SU-DHL-6 (cell line): ENCODE results near the gene CCDC60.

ENCODE experiments used
- H2AFZ ChIP-seq: fragments of 200-600 bp; sonication (generic); 2 replicates; pipeline ENCODE4 v1.6.1; 2014; ENCODE audit warnings: low read depth, mild to moderate bottlenecking, moderate library complexity, mixed read lengths, antibody characterized with exemption, low read length; ENCODE audit not compliant: severe bottlenecking
- H3F3A ChIP-seq: fragments of 200-600 bp; shearing (Covaris generic); 2 replicates; pipeline ENCODE4 v1.6.0; 2016; ENCODE audit warnings: antibody characterized with exemption, mild to moderate bottlenecking; ENCODE audit not compliant: insufficient read depth
- H3K27ac ChIP-seq: fragments of 200-600 bp; sonication (generic); 2 replicates; pipeline ENCODE4 v1.5.1; 2016; ENCODE audit warnings: low read depth, mild to moderate bottlenecking, low read length, moderate library complexity, mixed read lengths
- H3K27me3 ChIP-seq: fragments of 200-600 bp; sonication (generic), shearing (Covaris generic); 2 replicates; pipeline ENCODE4 v1.6.0; 2014; ENCODE audit warnings: mild to moderate bottlenecking, low read length
- H3K36me3 ChIP-seq: fragments of 200-600 bp; sonication (generic); 2 replicates; pipeline ENCODE4 v1.6.1; 2014; ENCODE audit warnings: mild to moderate bottlenecking, low read length, mixed read lengths
- H3K4me2 ChIP-seq: fragments of 300-600, 200-600 bp; shearing (Covaris generic), sonication (generic); 2 replicates; pipeline ENCODE4 v1.6.0; 2014; ENCODE audit warnings: low read length, low read depth, mild to moderate bottlenecking; ENCODE audit not compliant: poor library complexity, severe bottlenecking
- H3K4me3 ChIP-seq: fragments of 200-600 bp; sonication (generic); 2 replicates; pipeline ENCODE4 v1.5.1; 2014; ENCODE audit warnings: antibody characterized with exemption, low read length, mild to moderate bottlenecking, mixed read lengths; ENCODE audit not compliant: insufficient read depth, poor library complexity, severe bottlenecking
- H3K79me2 ChIP-seq: fragments of 200-600 bp; sonication (generic); 2 replicates; pipeline ENCODE4 v1.6.1; 2014; ENCODE audit warnings: mild to moderate bottlenecking, low read length, moderate library complexity; ENCODE audit not compliant: insufficient read depth
- H3K9ac ChIP-seq: fragments of 200-600 bp; sonication (generic); 2 replicates; pipeline ENCODE4 v1.7.0; 2014; ENCODE audit warnings: mild to moderate bottlenecking, low read length
- H3K9me2 ChIP-seq: fragments of 200-600 bp; sonication (generic); replicated peaks from 2 replicates; pipeline ENCODE4 v1.6.1; 2014; ENCODE audit warnings: low read length; ENCODE audit not compliant: insufficient read depth
- H3K9me3 ChIP-seq: fragments of 200-600 bp; sonication (generic); 2 replicates; pipeline ENCODE4 v1.6.1; 2014; ENCODE audit warnings: low read length, mixed read lengths; ENCODE audit not compliant: insufficient read depth
- H4K20me1 ChIP-seq: fragments of 200-600 bp; sonication (generic); 2 replicates; pipeline ENCODE4 v1.6.1; 2014; ENCODE audit warnings: low read depth, mild to moderate bottlenecking, antibody characterized with exemption, low read length, moderate library complexity, mixed read lengths
- CTCF ChIP-seq: fragments of 200-600 bp; sonication (generic); IDR thresholded peaks from one replicate; pipeline ENCODE4 v1.5.1; 2017; ENCODE audit warnings: antibody characterized with exemption, mild to moderate bottlenecking, low read length, moderate library complexity; ENCODE audit not compliant: insufficient read depth, poor library complexity, severe bottlenecking
- EZH2phosphoT487 ChIP-seq: fragments of 200-600 bp; sonication (generic), shearing (Covaris generic); conservative IDR thresholded peaks from 2 replicates; pipeline ENCODE4 v1.6.1; 2018; ENCODE audit warnings: mild to moderate bottlenecking, antibody characterized with exemption, low read length, moderate library complexity, mixed read lengths

The CCDC60 gene

GRCh38 chr12:119501052-119501451 is 166.5 kb downstream of the CCDC60 start:
- H3K4me3 ChIP-seq = no peak overlapping the region
- no peaks in the 10 kb centered on the region for H3K79me2 ChIP-seq
- H3K9ac ChIP-seq = no peak overlapping the region
- no peak overlapping the region for H3K27ac ChIP-seq
- no peaks in the 10 kb centered on the region for H3K36me3 ChIP-seq
- no peaks in the 10 kb centered on the region for H3K27me3 ChIP-seq
- TF ChIP-seq CTCF = no peak
- no peak for TF ChIP-seq EZH2phosphoT487
- no peaks in the 10 kb centered on the region for H3K9me3 ChIP-seq
- H3K9me2 ChIP-seq = no peaks in the 10 kb centered on the region
- no peak overlapping the region for H3K4me2 ChIP-seq
- H2AFZ ChIP-seq = no peak overlapping the region
- H3F3A ChIP-seq = no peaks in the 10 kb centered on the region
- no peaks in the 10 kb centered on the region for H4K20me1 ChIP-seq

GRCh38 chr12:119505001-119505400 is 170.5 kb downstream of the CCDC60 start:
- Histone ChIP-seq H2AFZ (no peak overlapping the region), H3K79me2 (no peaks in the 10 kb centered on the region), H3K9ac (no peak overlapping the region), H3K27me3 (no peaks in the 10 kb centered on the region), H3K4me3 (no peak overlapping the region), H3F3A (no peaks in the 10 kb centered on the region), H3K36me3 (no peaks in the 10 kb centered on the region), H3K4me2 (no peak overlapping the region), H3K9me3 (no peaks in the 10 kb centered on the region), H4K20me1 (no peaks in the 10 kb centered on the region), H3K9me2 (no peaks in the 10 kb centered on the region), H3K27ac (no peak overlapping the region)
- TF ChIP-seq EZH2phosphoT487 (no peak), CTCF (no peak)

DNA sequence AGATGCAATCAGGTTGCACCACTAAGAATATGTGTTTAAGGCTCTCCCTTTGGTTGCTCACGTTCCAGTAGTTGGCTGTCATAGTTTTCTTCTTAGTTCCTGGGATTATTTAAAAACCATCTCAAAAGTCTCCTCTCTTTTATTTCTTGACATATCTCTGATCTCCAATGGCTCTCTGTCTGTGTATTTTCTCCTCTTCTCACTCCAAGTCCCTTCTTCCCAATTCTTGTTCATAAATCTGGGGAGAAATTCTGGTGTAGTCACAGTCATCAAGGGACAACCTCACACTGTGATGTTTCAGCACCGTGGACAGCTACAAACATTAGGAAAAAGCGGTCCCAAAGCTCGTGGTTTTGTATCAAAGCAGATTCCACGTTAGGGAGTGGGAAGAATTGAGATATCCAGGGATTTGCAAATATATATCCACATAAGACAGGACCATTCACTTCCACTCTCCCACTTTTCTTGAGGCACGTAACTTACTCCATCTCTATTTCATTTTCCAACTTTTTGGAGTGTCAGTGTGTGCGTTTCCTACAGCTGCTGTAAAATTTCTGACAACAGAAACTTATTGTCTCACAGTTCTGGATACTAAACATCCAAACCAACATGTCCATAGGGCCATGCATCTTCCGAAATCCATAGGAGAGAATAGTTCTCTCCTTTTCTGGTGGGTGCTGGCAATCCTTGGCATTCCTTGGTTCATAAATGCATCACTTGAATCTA is 178.4 kb downstream of the CCDC60 start:
- H4K20me1 ChIP-seq = no peaks in the 10 kb centered on the region

More for the DNA sequence above, 178.4 kb downstream of the CCDC60 start:
- H3K4me2 ChIP-seq = no peak overlapping the region
- H3K9ac ChIP-seq = no peak overlapping the region
- TF ChIP-seq EZH2phosphoT487 (no peak), CTCF (no peak)
- no peak overlapping the region for H3K27ac ChIP-seq
- H3K27me3 ChIP-seq = no peaks in the 10 kb centered on the region
- no peaks in the 10 kb centered on the region for H3K36me3 ChIP-seq
- no peaks in the 10 kb centered on the region for H3K79me2 ChIP-seq
- no peak overlapping the region for H2AFZ ChIP-seq
- H3K9me2 ChIP-seq = no peaks in the 10 kb centered on the region
- no peaks in the 10 kb centered on the region for H3F3A ChIP-seq
- no peak overlapping the region for H3K4me3 ChIP-seq
- no peaks in the 10 kb centered on the region for H3K9me3 ChIP-seq
